DOHH2 (cell line): ENCODE data around the gene CD79A.

Experiments
- CTCF ChIP-seq: fragments of 200-600 bp; sonication (generic); IDR thresholded peaks from one replicate; pipeline ENCODE4 v1.5.1; 2014; ENCODE audit warnings: antibody characterized with exemption, mild to moderate bottlenecking, low read depth, low read length; ENCODE audit not compliant: poor library complexity, severe bottlenecking
- EZH2phosphoT487 ChIP-seq: fragments of 200-600 bp; sonication (generic); IDR thresholded peaks from 2 replicates; pipeline ENCODE4 v1.6.1; 2017; ENCODE audit warnings: borderline replicate concordance, mild to moderate bottlenecking, antibody characterized with exemption, low read length, moderate library complexity, mixed read lengths

DNA sequence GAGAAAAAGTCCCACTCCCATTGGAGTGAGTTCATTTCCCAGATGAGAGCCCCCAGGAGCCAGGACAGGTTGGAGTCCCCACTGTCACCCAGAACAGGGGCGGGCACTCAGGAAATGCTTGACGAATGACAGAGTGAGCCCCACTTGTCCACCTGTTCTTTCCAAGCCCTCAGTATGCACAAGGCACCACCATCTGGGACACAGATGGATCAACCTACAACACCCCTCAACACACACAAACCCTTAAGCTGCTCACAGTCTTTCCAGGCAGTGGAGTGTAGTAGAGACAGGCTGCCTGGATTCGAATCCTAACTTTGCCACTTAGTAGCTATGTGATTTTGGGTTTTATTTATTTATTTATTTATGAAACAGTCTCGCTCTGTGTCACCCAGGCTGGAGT lies 13.9 kb downstream of the CD79A start:
- TF ChIP-seq CTCF, result no peak
- no peak for TF ChIP-seq EZH2phosphoT487
